HG03565 (cell line): ENCODE results near the gene CDKN2A.

Experiments
- ATAC-seq: cut with Tn5 transposase; IDR thresholded peaks from one replicate; pipeline ENCODE4 v1.9.1; 2021; ENCODE audit warnings: mild to moderate bottlenecking, moderate library complexity; ENCODE audit not compliant: unreplicated experiment

Gene CDKN2A

GRCh38 chr9:21993893-21994555 lies at the start of gene CDKN2A:
CDKN2A (minus strand) TSS chr9:21994392.
- ATAC-seq = peak; percentile 32

- no peak for ATAC-seq
These were observed 49.7 kb upstream of the CDKN2A start for GRCh38 chr9:22043928-22044327.

DNA sequence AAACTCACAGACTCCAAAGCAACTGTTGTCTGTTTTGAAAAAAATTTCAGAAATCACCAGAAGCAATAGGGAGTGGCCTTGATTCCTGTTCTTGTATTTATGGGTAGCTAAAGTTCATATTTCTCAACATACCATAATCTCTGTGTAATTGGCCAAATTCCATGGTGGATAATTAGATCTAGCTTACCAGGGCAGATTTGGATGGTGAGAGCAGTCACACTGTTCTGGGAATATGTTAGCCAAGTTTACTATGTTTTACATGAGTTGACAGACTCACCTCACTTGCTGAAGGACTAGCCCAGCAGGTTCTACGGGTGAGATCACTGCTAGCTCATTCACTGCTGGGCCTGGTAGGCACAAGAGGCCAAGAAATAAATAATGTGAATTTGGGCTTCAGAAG lies 47.6 kb upstream of the CDKN2A start:
- ATAC-seq = no peak

- no peak for ATAC-seq
These were observed 47.2 kb upstream of the CDKN2A start for GRCh38 chr9:22041344-22041743.

DNA sequence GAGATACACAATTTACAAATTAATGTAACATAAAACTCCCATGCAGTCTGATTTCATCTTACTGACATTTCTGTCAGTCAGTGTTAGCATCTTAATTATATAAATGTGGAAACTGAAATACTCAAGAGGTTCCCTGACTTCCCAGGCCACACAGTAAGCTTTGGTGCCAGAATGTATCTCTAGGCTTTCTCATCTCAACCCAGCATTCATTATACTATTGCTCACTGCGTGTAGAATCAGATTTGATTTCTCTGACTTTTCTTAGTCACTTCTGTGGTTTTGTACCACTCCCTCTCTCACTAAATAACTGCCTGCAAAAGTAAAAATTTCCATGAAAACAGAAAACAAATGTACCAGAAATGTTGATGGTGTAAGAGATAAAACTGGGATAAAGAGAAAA lies 46.6 kb upstream of the CDKN2A start:
- ATAC-seq = no peak

GRCh38 chr9:22039258-22039657 lies 45.1 kb upstream of the CDKN2A start:
- no peak for ATAC-seq

- no peak for ATAC-seq
These were observed 43.9 kb upstream of the CDKN2A start for GRCh38 chr9:22037954-22038690.

GRCh38 chr9:22036866-22037626 lies 42.9 kb upstream of the CDKN2A start:
- no peak for ATAC-seq

- no peak for ATAC-seq
These were observed 41.4 kb upstream of the CDKN2A start for GRCh38 chr9:22035591-22036011.

- ATAC-seq = no peak
These were observed 38.9 kb upstream of the CDKN2A start for GRCh38 chr9:22033012-22033630.

DNA sequence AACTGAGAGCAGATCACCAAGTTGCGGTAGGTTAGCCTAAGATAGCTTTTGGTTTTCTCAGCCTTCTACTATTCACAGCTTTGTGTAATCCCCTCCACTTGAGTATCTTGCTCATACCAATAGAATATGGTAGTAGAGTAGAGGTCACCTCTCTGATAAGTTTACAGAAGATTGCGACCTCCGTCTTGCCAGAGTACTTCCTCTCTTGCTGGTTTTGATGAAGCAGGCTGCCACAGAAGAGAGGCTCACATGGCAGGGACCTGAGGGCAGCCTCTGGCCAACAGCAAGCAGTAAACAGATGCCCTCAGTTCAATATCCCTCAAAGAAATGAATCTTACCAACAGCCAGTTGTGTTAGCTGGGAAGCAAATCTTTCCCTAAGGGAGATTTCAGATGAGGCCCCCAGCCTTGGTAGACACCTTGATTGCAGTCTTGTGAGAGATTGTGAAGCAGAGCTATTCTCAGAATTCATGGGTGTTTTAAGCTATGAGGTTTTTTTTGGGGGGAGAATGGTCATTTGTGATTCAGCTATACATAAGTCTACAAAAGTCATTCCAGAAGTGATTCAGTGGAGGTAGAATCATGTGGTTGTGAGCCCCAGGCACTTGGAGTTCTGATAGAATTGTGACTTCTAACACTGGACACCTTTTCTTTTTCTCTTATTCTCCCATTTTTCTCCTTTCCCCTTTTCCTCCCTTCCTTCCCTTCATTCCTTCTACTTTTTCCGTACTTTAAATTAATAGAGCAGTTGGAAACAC lies 37.6 kb upstream of the CDKN2A start:
- ATAC-seq = no peak

DNA sequence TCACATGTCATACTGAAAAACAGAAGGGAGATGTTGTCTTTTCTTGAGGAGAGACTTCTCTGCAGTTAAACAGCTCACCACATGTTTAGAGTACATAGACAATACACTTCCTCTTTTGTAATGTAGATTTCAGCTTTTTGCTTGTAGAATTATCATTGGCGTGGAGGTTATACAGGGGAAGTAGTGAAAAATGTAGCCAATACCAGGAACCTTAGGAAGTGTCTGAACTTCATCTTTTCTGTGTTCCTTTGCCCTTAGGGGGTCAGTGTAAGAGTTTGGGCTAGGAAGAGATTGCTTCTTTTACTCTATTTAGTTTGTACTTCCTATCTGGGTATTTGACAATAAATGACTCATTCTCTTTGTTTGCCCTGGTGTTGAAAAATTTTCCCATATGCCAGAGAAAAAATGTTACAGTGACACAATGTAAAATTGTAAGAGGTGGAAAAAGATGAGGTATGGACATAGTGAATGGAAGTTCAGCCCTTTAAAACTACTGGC lies 36.0 kb upstream of the CDKN2A start:
- ATAC-seq = peak; percentile 88

DNA sequence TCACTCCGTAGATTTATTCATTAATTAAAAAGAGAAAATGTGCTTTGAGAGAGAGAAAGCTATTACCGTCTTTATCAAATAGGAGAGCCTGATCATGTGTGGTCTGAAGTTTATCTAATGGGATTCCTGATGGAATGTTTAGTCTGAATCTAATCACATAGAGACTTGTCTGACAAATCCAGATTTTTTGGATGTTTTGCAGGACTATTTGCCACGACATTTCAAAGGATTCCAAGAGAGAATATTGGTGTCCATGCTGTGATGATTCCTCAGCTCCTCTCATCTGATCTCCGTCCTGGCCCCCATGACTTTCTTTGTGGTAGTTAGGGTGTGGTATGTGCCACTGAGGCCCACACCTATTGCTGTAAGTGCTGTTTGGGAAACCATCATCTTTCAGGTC lies 35.0 kb upstream of the CDKN2A start:
- ATAC-seq = no peak

DNA sequence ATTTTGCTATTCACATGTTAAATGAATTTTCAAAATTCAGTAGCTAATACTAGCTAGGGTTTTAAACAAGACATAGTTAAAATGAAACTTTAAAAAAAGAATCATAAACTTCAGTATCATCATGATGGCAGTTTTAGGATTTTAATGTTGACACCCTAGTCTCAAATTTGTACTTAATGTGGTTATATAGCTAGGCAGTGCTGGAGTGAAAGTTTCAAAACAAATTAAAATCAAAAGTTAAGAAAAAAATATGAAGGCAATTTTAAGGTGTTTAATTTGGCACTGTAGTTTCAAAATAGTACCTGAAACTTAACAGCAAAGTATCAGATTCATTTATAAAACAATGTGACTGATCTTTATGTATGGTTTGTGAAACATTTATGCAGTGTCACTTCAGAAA lies 34.2 kb upstream of the CDKN2A start:
- ATAC-seq = no peak

GRCh38 chr9:22026696-22027095 lies 32.5 kb upstream of the CDKN2A start:
- ATAC-seq = no peak

DNA sequence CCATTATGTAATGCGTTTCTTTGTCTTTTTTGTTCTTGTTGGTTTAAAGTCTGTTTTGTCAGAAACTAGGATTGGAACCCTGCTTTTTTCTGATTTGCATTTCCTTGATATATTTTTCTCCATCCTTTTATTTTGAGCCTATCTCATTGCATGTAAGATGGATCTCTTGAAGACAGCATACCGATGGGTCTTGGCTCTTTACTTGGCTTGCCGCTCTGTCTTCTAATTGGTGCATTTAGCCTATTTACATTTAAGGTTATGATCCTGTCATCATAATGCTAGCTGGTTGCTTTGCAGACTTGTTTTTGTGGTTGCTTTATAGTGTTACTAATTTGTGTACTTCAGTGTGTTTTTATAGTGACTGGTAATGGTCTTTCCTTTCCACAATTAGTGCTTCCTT lies 28.2 kb upstream of the CDKN2A start:
- no peak for ATAC-seq

- ATAC-seq = no peak
These were observed 16.9 kb upstream of the CDKN2A start for GRCh38 chr9:22010866-22011625.

DNA sequence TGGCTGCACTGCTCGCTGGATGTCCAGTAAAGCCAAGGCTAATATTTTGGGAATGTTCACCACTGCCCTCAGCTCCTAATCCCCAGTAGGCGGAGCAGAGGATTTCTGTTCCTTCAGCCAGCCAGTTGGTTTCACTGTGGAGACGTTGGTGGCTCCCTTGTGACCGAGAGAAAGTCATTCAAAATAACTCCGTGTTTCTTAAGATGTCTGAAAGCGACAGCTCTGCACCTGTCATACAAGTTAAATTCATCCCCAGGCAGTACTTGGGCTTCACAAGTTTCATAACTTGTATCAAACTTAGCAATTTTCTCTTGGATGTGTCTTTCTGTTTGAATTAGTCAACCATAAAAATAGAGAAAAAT lies 15.3 kb upstream of the CDKN2A start:
- ATAC-seq = peak; percentile 31

DNA sequence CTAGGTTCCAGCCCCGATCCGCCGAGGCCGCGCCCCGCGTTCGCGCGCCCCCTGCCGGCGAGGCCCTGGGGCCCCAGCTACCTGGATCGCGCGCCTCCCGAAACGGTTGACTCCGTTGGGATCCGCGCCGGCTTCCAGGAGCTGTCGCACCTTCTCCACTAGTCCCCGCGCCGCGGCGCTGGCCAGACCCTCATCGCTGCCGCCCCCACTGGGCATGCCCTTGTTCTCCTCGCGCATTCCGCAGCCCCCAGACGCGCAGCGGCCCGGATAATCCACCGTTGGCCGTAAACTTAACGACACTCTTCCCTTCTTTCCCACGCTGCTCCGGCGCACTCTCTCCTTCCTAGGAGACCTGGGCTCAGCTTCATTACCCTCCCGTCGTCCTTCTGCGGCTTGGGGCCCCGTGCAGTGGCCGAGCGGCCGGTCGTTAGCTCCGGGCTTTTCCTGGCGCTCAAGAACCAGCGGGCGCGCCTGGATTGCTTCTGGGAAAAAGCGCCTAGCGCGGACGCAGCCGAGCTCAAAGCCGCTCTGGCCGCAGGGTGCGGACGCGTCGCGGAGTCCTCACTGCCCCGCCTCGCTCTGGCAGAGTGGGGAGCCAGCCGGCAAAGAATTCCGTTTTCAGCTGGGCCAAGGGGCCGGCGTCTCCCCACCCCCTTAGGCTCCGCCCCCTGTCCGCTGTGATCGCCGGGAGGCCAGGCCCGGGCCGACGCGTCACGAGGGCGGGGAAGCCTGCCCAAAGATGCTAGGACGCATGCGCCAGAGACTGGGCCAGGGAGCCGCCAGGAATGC lies 14.7 kb upstream of the CDKN2A start, which contains the start of gene CDKN2B:
Gene CDKN2B (minus strand): TSS at position 589 of the 789 bp plus-strand sequence. CDS start 352 bp downstream, at position 237.
- peak; percentile 86 for ATAC-seq
